ENCODE results near the gene SETDB2. TPM values are rescaled to one million over a fixed set of nuclear protein-coding genes. Genes with fewer than 3 reads are reported as not detected.

The SETDB2 gene
- total and polyA plus RNA-seq, 4 donors, result 1.9 to 6.2 (median 4.9) TPM

- H3K36me3 ChIP-seq (ENCODE audit: control insufficient read depth in 4 of 4, insufficient read depth in 3 of 4, low read depth in 1 of 4, low read length in 3 of 4), result peaks cover 0 to 11% (median 4%) of the 10 kb centered on the region in 4 donors
- H3K27me3 ChIP-seq (ENCODE audit: control insufficient read depth in 4 of 4, insufficient read depth in 4 of 4, low read length in 3 of 4), result no peaks in the 10 kb centered on the region
- H3K9ac ChIP-seq (ENCODE audit: low read depth in 1 of 2, low read length in 2 of 2), result no peak overlapping the region
- DNase-seq (ENCODE audit: low spot score), result no peak
- no peak overlapping the region for H3K27ac ChIP-seq (ENCODE audit: low read depth in 1 of 2, low read length in 2 of 2)
- H3K4me1 ChIP-seq (ENCODE audit: control insufficient read depth in 4 of 4, insufficient read depth in 4 of 4, low read length in 3 of 4), result no peaks in the 10 kb centered on the region
- no peaks in the 10 kb centered on the region for H3K9me3 ChIP-seq (ENCODE audit: control insufficient read depth in 4 of 4, low read length in 3 of 4)
- no peak overlapping the region for H3K4me3 ChIP-seq (ENCODE audit: low read depth in 1 of 3, low read length in 3 of 3)
- TF ChIP-seq, protein P1, sequence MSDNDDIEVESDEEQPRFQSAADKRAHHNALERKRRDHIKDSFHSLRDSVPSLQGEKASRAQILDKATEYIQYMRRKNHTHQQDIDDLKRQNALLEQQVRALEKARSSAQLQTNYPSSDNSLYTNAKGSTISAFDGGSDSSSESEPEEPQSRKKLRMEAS (IDR thresholded peaks at IDR 0.05), result no peak
- peak; percentile 35 for TF ChIP-seq NR2F2 (IDR thresholded peaks at IDR 0.05)
- WGBS, result 74% methylated on average over 5 of the region's 5 CpGs
Observed at GRCh38 chr13:49539313-49539712, 95.2 kb downstream of the SETDB2 start.

DNA sequence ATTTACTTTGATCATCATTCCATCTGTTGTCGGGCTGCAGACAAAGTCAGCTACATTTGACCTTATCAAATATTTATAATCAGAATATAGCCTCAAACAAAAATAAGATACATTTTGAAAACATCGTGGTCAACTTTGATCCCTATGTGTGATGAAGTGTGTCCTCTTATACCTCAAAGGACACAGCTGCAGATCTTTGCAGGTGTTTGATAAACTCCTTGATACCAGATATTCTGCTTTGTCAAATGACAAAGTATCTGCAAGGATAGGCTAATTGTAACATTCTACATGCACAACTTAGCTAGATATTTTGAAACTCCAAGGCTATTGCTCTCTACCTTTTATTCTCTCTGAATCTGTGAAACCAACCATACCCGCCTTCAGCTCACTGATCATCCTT, 95.7 kb downstream of the SETDB2 start:
- Histone ChIP-seq H3K36me3 (ENCODE audit: control insufficient read depth in 4 of 4, insufficient read depth in 3 of 4, low read depth in 1 of 4, low read length in 3 of 4) (peaks cover 0 to 11% (median 3%) of the 10 kb centered on the region in 4 donors), H3K27ac (ENCODE audit: low read depth in 1 of 2, low read length in 2 of 2) (no peak overlapping the region), H3K4me3 (ENCODE audit: low read depth in 1 of 3, low read length in 3 of 3) (no peak overlapping the region), H3K9ac (ENCODE audit: low read depth in 1 of 2, low read length in 2 of 2) (no peak overlapping the region), H3K27me3 (ENCODE audit: control insufficient read depth in 4 of 4, insufficient read depth in 4 of 4, low read length in 3 of 4) (no peaks in the 10 kb centered on the region), H3K4me1 (ENCODE audit: control insufficient read depth in 4 of 4, insufficient read depth in 4 of 4, low read length in 3 of 4) (no peaks in the 10 kb centered on the region), H3K9me3 (ENCODE audit: control insufficient read depth in 4 of 4, low read length in 3 of 4) (no peaks in the 10 kb centered on the region)
- DNase-seq (ENCODE audit: low spot score), result no peak
- TF ChIP-seq TAF1 (conservative IDR thresholded peaks at IDR 0.05) (no peak), FOXA2 (IDR thresholded peaks at IDR 0.05) (no peak), RAD21 (IDR thresholded peaks at IDR 0.05) (no peak), NR2F2 (IDR thresholded peaks at IDR 0.05) (no peak), FOXA1 (IDR thresholded peaks at IDR 0.05) (no peak), HNF4A (conservative IDR thresholded peaks at IDR 0.05) (no peak), SP1 (IDR thresholded peaks at IDR 0.05) (no peak), JUND (IDR thresholded peaks at IDR 0.05) (no peak), HNF4G (IDR thresholded peaks at IDR 0.05) (no peak), YY1 (IDR thresholded peaks at IDR 0.05) (no peak), GABPA (IDR thresholded peaks at IDR 0.05 in 1 of 2, conservative IDR thresholded peaks at IDR 0.05 in 1 of 2) (no peak), REST (IDR thresholded peaks at IDR 0.05) (no peak)
- WGBS, result 85% methylated on average over 3 of the region's 3 CpGs

GRCh38 chr13:49540552-49540951, 96.5 kb downstream of the SETDB2 start:
- no peaks in the 10 kb centered on the region for H3K9me3 ChIP-seq (ENCODE audit: control insufficient read depth in 4 of 4, low read length in 3 of 4)
- no peak overlapping the region for H3K27ac ChIP-seq (ENCODE audit: low read depth in 1 of 2, low read length in 2 of 2)
- 74% methylated on average over 7 of the region's 7 CpGs for WGBS
- H3K4me3 ChIP-seq (ENCODE audit: low read depth in 1 of 3, low read length in 3 of 3), result no peak overlapping the region
- no peak overlapping the region for H3K9ac ChIP-seq (ENCODE audit: low read depth in 1 of 2, low read length in 2 of 2)
- DNase-seq (ENCODE audit: low spot score), result no peak
- H3K36me3 ChIP-seq (ENCODE audit: control insufficient read depth in 4 of 4, insufficient read depth in 3 of 4, low read depth in 1 of 4, low read length in 3 of 4), result peaks cover 3 to 12% (median 4%) of the 10 kb centered on the region in 4 donors
- peak in 1 of 2 donors; percentile 39 for TF ChIP-seq JUND (IDR thresholded peaks at IDR 0.05)
- no peak for TF ChIP-seq FOXA1 (IDR thresholded peaks at IDR 0.05)
- TF ChIP-seq, protein P1 (IDR thresholded peaks at IDR 0.05), result no peak
- no peak for TF ChIP-seq YY1 (IDR thresholded peaks at IDR 0.05)
- no peak for TF ChIP-seq SP1 (IDR thresholded peaks at IDR 0.05)
- TF ChIP-seq EGR1 (IDR thresholded peaks at IDR 0.05; ENCODE audit: low read depth in 2 of 2), result no peak
- no peaks in the 10 kb centered on the region for H3K4me1 ChIP-seq (ENCODE audit: control insufficient read depth in 4 of 4, insufficient read depth in 4 of 4, low read length in 3 of 4)
- H3K27me3 ChIP-seq (ENCODE audit: control insufficient read depth in 4 of 4, insufficient read depth in 4 of 4, low read length in 3 of 4), result no peaks in the 10 kb centered on the region

All from liver (tissue), 9 donors.